ENCODE data around the gene TRPM5. TPM values are rescaled to one million over a fixed set of nuclear protein-coding genes. Genes with fewer than 3 reads are reported as not detected.

Gene TRPM5
- total and polyA plus RNA-seq, 5 donors from 2014 or later, result 0.17 TPM; not detected in 4

DNA sequence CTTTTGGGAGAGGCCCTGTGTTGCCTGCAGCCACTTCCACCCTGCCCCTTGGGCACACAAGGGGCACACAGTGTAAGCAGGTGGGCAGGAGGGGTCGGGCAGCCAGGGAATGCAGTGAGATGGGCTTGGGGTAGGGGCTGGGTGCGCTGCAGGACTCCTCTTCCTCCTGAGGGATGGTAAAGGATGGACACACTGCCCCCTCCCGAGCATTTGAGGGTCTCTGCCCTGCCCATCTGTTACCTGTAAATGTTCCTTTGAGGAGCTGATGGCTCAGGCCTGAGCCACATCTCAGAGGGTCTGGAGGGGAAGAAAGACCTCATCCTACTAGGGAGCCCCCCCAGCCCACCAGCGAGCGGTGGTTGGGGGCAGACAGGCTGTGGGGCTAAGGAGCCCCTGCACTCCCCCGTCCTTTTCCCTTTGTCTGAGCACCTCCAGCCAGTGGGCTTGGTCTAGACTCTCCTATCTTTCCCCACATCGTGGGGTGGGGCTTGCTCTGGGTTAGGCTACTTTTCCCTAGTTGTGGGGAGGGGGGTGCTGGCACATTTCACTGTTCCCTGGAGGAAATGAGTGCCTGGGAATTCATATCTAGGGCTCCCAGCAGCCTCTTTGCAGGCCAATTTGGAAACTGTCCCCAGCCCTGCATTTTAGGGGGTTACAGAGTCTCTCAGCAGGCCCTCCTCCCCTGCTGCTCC is 45.5 kb downstream of the TRPM5 start:
- H3K4me3 ChIP-seq (ENCODE audit: low read depth, low read length), result no peak overlapping the region
- H3K4me1 Mint-ChIP-seq, result peaks cover 0 to 26% (median 9%) of the 10 kb centered on the region in 4 donors
- H3K4me1 ChIP-seq (ENCODE audit: control insufficient read depth, insufficient read depth, low read length, poor library complexity, severe bottlenecking), result peaks cover 21% of the 10 kb centered on the region
- no peaks in the 10 kb centered on the region for H3K27me3 ChIP-seq (ENCODE audit: control insufficient read depth, insufficient read depth, low read length)
- H3K27ac ChIP-seq (ENCODE audit: insufficient read depth, low read length, poor library complexity, severe bottlenecking), result peak overlapping the region; percentile 97
- H3K27ac Mint-ChIP-seq, result peak overlapping the region; percentile 60 to 93 (median 90)
- H3K27me3 Mint-ChIP-seq, result no peaks in the 10 kb centered on the region
- H3K9me3 Mint-ChIP-seq, result no peaks in the 10 kb centered on the region
- ATAC-seq (ENCODE audit: low read depth in 2 of 2) (no peak), DNase-seq (no peak)
- peak overlapping the region; percentile 88 to 97 (median 92) for H3K4me3 Mint-ChIP-seq
- no peaks in the 10 kb centered on the region for H3K9me3 ChIP-seq (ENCODE audit: control insufficient read depth in 2 of 2, low read length in 2 of 2)
- H3K36me3 ChIP-seq (ENCODE audit: control insufficient read depth, insufficient read depth, low read length), result peaks cover 19% of the 10 kb centered on the region
- peaks cover 3% of the 10 kb centered on the region for H3K36me3 Mint-ChIP-seq

- ATAC-seq (ENCODE audit: low read depth in 2 of 2) (no peak), DNase-seq (no peak)
- Histone ChIP-seq H3K27me3 (ENCODE audit: control insufficient read depth, insufficient read depth, low read length) (no peaks in the 10 kb centered on the region), H3K9me3 (ENCODE audit: control insufficient read depth in 2 of 2, low read length in 2 of 2) (no peaks in the 10 kb centered on the region), H3K27ac (ENCODE audit: insufficient read depth, low read length, poor library complexity, severe bottlenecking) (no peak overlapping the region), H3K4me1 (ENCODE audit: control insufficient read depth, insufficient read depth, low read length, poor library complexity, severe bottlenecking) (peaks cover 20% of the 10 kb centered on the region), H3K36me3 (ENCODE audit: control insufficient read depth, insufficient read depth, low read length) (peaks cover 2% of the 10 kb centered on the region), H3K4me3 (ENCODE audit: low read depth, low read length) (no peak overlapping the region)
- Mint-ChIP-seq H3K4me1 (peaks cover 0 to 19% (median 9%) of the 10 kb centered on the region in 4 donors), H3K27me3 (no peaks in the 10 kb centered on the region), H3K36me3 (peaks cover 3% of the 10 kb centered on the region), H3K4me3 (peak overlapping the region in 1 of 4 donors; percentile 49), H3K27ac (peak overlapping the region in 2 of 3 donors; percentile 20 to 54), H3K9me3 (no peaks in the 10 kb centered on the region)
Observed at GRCh38 chr11:2397005-2397404, 47.3 kb downstream of the TRPM5 start.

DNA sequence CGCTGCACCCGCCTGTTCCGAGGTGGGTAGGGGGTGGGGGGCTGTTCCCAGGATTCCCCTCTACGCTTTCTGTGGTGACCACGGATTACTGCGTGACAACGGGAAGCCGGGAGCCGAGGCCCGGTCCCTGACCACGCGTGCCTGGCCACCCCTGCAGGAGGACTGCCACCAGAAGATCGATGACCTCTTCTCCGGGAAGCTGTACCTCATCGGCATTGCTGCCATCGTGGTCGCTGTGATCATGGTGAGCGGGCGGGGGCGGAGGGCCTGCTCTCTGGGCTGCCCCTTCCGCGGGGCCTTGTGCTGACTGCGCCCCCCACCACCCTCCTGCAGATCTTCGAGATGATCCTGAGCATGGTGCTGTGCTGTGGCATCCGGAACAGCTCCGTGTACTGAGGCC is 47.8 kb downstream of the TRPM5 start:
- no peak overlapping the region for H3K27ac Mint-ChIP-seq
- ATAC-seq (ENCODE audit: low read depth in 2 of 2), result no peak
- Histone ChIP-seq H3K4me3 (ENCODE audit: low read depth, low read length) (no peak overlapping the region), H3K9me3 (ENCODE audit: control insufficient read depth in 2 of 2, low read length in 2 of 2) (no peaks in the 10 kb centered on the region), H3K27ac (ENCODE audit: insufficient read depth, low read length, poor library complexity, severe bottlenecking) (no peak overlapping the region), H3K36me3 (ENCODE audit: control insufficient read depth, insufficient read depth, low read length) (peaks cover 2% of the 10 kb centered on the region), H3K27me3 (ENCODE audit: control insufficient read depth, insufficient read depth, low read length) (no peaks in the 10 kb centered on the region), H3K4me1 (ENCODE audit: control insufficient read depth, insufficient read depth, low read length, poor library complexity, severe bottlenecking) (peaks cover 15% of the 10 kb centered on the region)
- H3K9me3 Mint-ChIP-seq, result no peaks in the 10 kb centered on the region
- peaks cover 0 to 16% (median 8%) of the 10 kb centered on the region in 4 donors for H3K4me1 Mint-ChIP-seq
- H3K27me3 Mint-ChIP-seq, result no peaks in the 10 kb centered on the region
- H3K4me3 Mint-ChIP-seq, result peak overlapping the region in 1 of 4 donors; percentile 49
- peaks cover 3% of the 10 kb centered on the region for H3K36me3 Mint-ChIP-seq
- no peak for DNase-seq

DNA sequence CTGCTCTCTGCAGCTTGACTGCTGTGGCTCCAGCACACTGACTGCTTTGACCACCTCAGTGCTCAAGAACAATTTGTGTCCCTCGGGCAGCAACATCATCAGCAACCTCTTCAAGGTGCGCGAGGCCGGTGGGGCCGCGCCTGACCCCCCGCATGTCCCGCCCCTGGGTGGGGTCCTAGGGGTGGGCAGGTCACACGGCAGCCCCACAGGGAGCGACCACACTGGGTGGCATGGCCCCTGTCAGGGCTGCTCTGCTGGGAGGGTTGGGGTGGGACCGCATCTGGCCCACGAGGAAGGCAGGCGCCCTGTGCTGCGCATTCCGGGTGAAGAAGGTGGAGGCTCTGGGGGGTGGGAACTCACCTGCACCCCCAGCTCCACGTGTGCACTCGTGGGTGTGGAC is 48.5 kb downstream of the TRPM5 start:
- ATAC-seq (ENCODE audit: low read depth in 2 of 2) (no peak), DNase-seq (no peak)
- H3K9me3 Mint-ChIP-seq, result no peaks in the 10 kb centered on the region
- H3K4me3 Mint-ChIP-seq, result peak overlapping the region in 1 of 4 donors; percentile 32
- peaks cover 3% of the 10 kb centered on the region for H3K36me3 Mint-ChIP-seq
- H3K27ac Mint-ChIP-seq, result no peak overlapping the region
- Histone ChIP-seq H3K9me3 (ENCODE audit: control insufficient read depth in 2 of 2, low read length in 2 of 2) (no peaks in the 10 kb centered on the region), H3K27ac (ENCODE audit: insufficient read depth, low read length, poor library complexity, severe bottlenecking) (no peak overlapping the region), H3K36me3 (ENCODE audit: control insufficient read depth, insufficient read depth, low read length) (peaks cover 2% of the 10 kb centered on the region), H3K27me3 (ENCODE audit: control insufficient read depth, insufficient read depth, low read length) (no peaks in the 10 kb centered on the region), H3K4me1 (ENCODE audit: control insufficient read depth, insufficient read depth, low read length, poor library complexity, severe bottlenecking) (peaks cover 8% of the 10 kb centered on the region), H3K4me3 (ENCODE audit: low read depth, low read length) (no peak overlapping the region)
- peaks cover 0 to 16% (median 4%) of the 10 kb centered on the region in 4 donors for H3K4me1 Mint-ChIP-seq
- no peaks in the 10 kb centered on the region for H3K27me3 Mint-ChIP-seq

DNA sequence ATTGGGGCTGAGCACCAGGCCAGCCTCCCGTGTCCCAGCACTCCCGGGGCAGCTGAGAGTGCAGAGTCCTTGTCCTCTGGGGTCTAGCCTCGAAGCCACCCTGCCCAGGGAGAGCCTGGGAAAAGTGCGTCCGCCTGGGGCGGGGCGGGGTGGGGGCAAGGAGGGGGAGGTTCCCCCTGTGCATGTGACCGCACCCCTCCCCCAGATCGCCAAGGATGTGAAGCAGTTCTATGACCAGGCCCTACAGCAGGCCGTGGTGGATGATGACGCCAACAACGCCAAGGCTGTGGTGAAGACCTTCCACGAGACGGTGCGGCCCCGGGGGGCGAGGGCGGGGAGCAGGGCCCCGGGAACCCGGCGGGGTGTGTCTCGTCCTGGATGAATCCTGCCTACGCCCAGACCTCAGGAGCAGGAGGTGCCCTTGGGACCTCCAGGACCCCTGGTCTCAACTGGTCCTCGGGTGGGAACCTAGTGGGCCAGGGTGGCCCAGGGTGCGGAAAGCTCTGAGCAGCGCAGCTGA is 49.0 kb downstream of the TRPM5 start:
- H3K36me3 Mint-ChIP-seq, result peaks cover 3% of the 10 kb centered on the region
- DNase-seq, result no peak
- H3K27ac ChIP-seq (ENCODE audit: insufficient read depth, low read length, poor library complexity, severe bottlenecking), result no peak overlapping the region
- H3K9me3 ChIP-seq (ENCODE audit: control insufficient read depth in 2 of 2, low read length in 2 of 2), result no peaks in the 10 kb centered on the region
- no peaks in the 10 kb centered on the region for H3K27me3 ChIP-seq (ENCODE audit: control insufficient read depth, insufficient read depth, low read length)
- no peak overlapping the region for H3K27ac Mint-ChIP-seq
- peaks cover 2% of the 10 kb centered on the region for H3K36me3 ChIP-seq (ENCODE audit: control insufficient read depth, insufficient read depth, low read length)
- ATAC-seq (ENCODE audit: low read depth in 2 of 2), result no peak
- no peak overlapping the region for H3K4me3 ChIP-seq (ENCODE audit: low read depth, low read length)
- H3K4me1 ChIP-seq (ENCODE audit: control insufficient read depth, insufficient read depth, low read length, poor library complexity, severe bottlenecking), result peaks cover 7% of the 10 kb centered on the region
- H3K9me3 Mint-ChIP-seq, result no peaks in the 10 kb centered on the region
- peaks cover 0 to 11% (median 4%) of the 10 kb centered on the region in 4 donors for H3K4me1 Mint-ChIP-seq
- no peaks in the 10 kb centered on the region for H3K27me3 Mint-ChIP-seq
- H3K4me3 Mint-ChIP-seq, result no peak overlapping the region

DNA sequence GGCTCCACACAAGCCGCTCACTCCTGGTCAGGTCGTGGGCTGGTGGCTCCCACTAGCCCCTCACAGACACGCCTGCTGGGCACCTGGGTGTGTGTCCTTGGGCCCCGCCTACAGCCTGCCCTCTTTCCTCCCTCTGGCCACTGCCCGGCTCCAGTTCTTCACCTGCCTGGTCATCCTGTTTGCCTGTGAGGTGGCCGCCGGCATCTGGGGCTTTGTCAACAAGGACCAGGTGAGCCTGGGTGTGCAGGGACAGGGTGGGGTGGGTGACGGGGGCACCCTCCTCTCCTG is 49.6 kb downstream of the TRPM5 start:
- Mint-ChIP-seq H3K4me1 (peaks cover 0 to 8% (median 4%) of the 10 kb centered on the region in 4 donors), H3K27me3 (no peaks in the 10 kb centered on the region), H3K27ac (peak overlapping the region in 1 of 3 donors; percentile 48), H3K9me3 (no peaks in the 10 kb centered on the region), H3K36me3 (peaks cover 3% of the 10 kb centered on the region), H3K4me3 (no peak overlapping the region)
- Histone ChIP-seq H3K4me1 (ENCODE audit: control insufficient read depth, insufficient read depth, low read length, poor library complexity, severe bottlenecking) (peaks cover 7% of the 10 kb centered on the region), H3K4me3 (ENCODE audit: low read depth, low read length) (no peak overlapping the region), H3K27ac (ENCODE audit: insufficient read depth, low read length, poor library complexity, severe bottlenecking) (no peak overlapping the region), H3K9me3 (ENCODE audit: control insufficient read depth in 2 of 2, low read length in 2 of 2) (no peaks in the 10 kb centered on the region), H3K27me3 (ENCODE audit: control insufficient read depth, insufficient read depth, low read length) (no peaks in the 10 kb centered on the region), H3K36me3 (ENCODE audit: control insufficient read depth, insufficient read depth, low read length) (peaks cover 2% of the 10 kb centered on the region)
- no peak for ATAC-seq (ENCODE audit: low read depth in 2 of 2)
- no peak for DNase-seq

Other genes with a start within 250 kb of the TRPM5 start
- 0.20 TPM for gene ASCL2, start 173.9 kb downstream of the TRPM5 start, total RNA-seq
- under 1 TPM; 0.13 to 0.47 (median 0.30) TPM for gene ASCL2, start 173.9 kb downstream of the TRPM5 start, polyA plus RNA-seq
- 41.8 TPM for gene C11orf21, start 142.6 kb downstream of the TRPM5 start, total RNA-seq
- 10 to 100 TPM; 11.9 to 16.8 (median 15.1) TPM for gene C11orf21, start 142.6 kb downstream of the TRPM5 start, polyA plus RNA-seq
- gene TSPAN32, start 142.5 kb downstream of the TRPM5 start, total RNA-seq, result 60.0 TPM
- 10 to 100 TPM; 13.8 to 60.7 (median 31.0) TPM for gene TSPAN32, start 142.5 kb downstream of the TRPM5 start, polyA plus RNA-seq
- 156 TPM for gene CD81, start 67.2 kb downstream of the TRPM5 start, total RNA-seq
- 10 to 100 TPM; 13.2 to 35.4 (median 16.2) TPM for gene CD81, start 67.2 kb downstream of the TRPM5 start, polyA plus RNA-seq
- 59.6 TPM for gene TSSC4, start 43.8 kb downstream of the TRPM5 start, total RNA-seq
- gene TSSC4, start 43.8 kb downstream of the TRPM5 start, polyA plus RNA-seq, result 10 to 100 TPM; 68.5 to 97.4 (median 76.9) TPM
- 13.4 TPM for gene KCNQ1, start 494 bp upstream of the TRPM5 start, total RNA-seq
- 1 to 10 TPM; 5.5 to 7.9 (median 6.4) TPM for gene KCNQ1, start 494 bp upstream of the TRPM5 start, polyA plus RNA-seq

Data from CD4-positive, CD25-positive, alpha-beta regulatory T cell (primary cell).